IMR-90 (cell line): ENCODE data around the gene COL19A1. TPM values are rescaled to one million over a fixed set of nuclear protein-coding genes. Genes with fewer than 3 reads are reported as not detected.

Source experiments
- ATAC-seq: fragments of 200-7000 bp; cut with Tn5 transposase; 2 replicates; pipeline ENCODE4 v1.9.1; 2020; ENCODE audit warnings: low read depth, mild to moderate bottlenecking, moderate library complexity
- BruUV-seq: library from RNA; stranded (reverse); fragments of 400-500 nt; replicated peaks from 2 replicates; lab custom pipeline; 2021; lab: Mats Ljungman, UMichigan
- CTCF ChIA-PET: fragments of 300-600 bp; formaldehyde crosslinking; extraction: SDS; loops from one replicate; lab custom pipeline; 2021; ENCODE audit warnings: antibody characterized with exemption; lab: Yijun Ruan, JAX
- POLR2A ChIA-PET: fragments of 300-600 bp; sonication (Branson Sonifier 250); formaldehyde crosslinking; loops from one replicate; lab custom pipeline; 2022; ENCODE audit warnings: antibody characterized with exemption; ENCODE audit not compliant: unreplicated experiment; lab: Charles Lee
- DNase-seq: peaks from one replicate; pipeline ENCODE4 v3.0.0; 2013
- H2AFZ ChIP-seq: replicated peaks from 2 replicates; pipeline ENCODE3; 2013; ENCODE audit warnings: low read length, mild to moderate bottlenecking; ENCODE audit not compliant: poor library complexity
- H2AK5ac ChIP-seq: 2 replicates; pipeline ENCODE4 v1.6.1; 2013; ENCODE audit warnings: low read depth, low read length, inconsistent platforms
- H2AK9ac ChIP-seq: replicated peaks from 2 replicates; pipeline ENCODE3; 2013; ENCODE audit warnings: mild to moderate bottlenecking, low read depth, low read length, moderate library complexity; ENCODE audit not compliant: poor library complexity
- H2BK120ac ChIP-seq: 2 replicates; pipeline ENCODE4 v1.6.1; 2013; ENCODE audit warnings: low read depth, low read length, inconsistent platforms
- H2BK15ac ChIP-seq: 3 replicates; pipeline ENCODE4 v1.6.1; 2013; ENCODE audit warnings: low read depth, low read length, inconsistent platforms
- H2BK20ac ChIP-seq: 2 replicates; pipeline ENCODE4 v1.6.1; 2013; ENCODE audit warnings: low read depth, mild to moderate bottlenecking, inconsistent platforms, low read length, moderate library complexity
- H2BK5ac ChIP-seq: 2 replicates; pipeline ENCODE4 v1.6.1; 2013; ENCODE audit warnings: mild to moderate bottlenecking, low read depth, low read length, inconsistent platforms; ENCODE audit not compliant: poor library complexity, severe bottlenecking
- H3K14ac ChIP-seq: replicated peaks from 2 replicates; pipeline ENCODE4 v1.6.1; 2013; ENCODE audit warnings: low read depth, low read length, inconsistent platforms
- H3K18ac ChIP-seq: 2 replicates; pipeline ENCODE4 v1.6.1; 2013; ENCODE audit warnings: low read depth, low read length, control low read depth
- H3K23ac ChIP-seq: 2 replicates; pipeline ENCODE4 v1.6.1; 2013; ENCODE audit warnings: low read depth, low read length, inconsistent platforms
- H3K27ac ChIP-seq: 2 replicates; pipeline ENCODE4 v1.5.1; 2013; ENCODE audit warnings: mild to moderate bottlenecking, control low read depth, low read length; ENCODE audit not compliant: insufficient read depth
- H3K27me3 ChIP-seq: 2 replicates; pipeline ENCODE4 v1.6.1; 2013; ENCODE audit warnings: low read length; ENCODE audit not compliant: control insufficient read depth, insufficient read depth
- H3K36me3 ChIP-seq: 2 replicates; pipeline ENCODE4 v1.6.1; 2013; ENCODE audit warnings: low read length, mixed read lengths; ENCODE audit not compliant: control insufficient read depth, insufficient read depth
- H3K4ac ChIP-seq: 2 replicates; pipeline ENCODE4 v1.6.1; 2013; ENCODE audit warnings: low read depth, low read length, inconsistent platforms
- H3K4me1 ChIP-seq: 2 replicates; pipeline ENCODE4 v1.6.1; 2013; ENCODE audit warnings: low read length, mixed read lengths; ENCODE audit not compliant: control insufficient read depth, insufficient read depth
- H3K4me2 ChIP-seq: 2 replicates; pipeline ENCODE4 v1.6.1; 2013; ENCODE audit warnings: low read depth, mild to moderate bottlenecking, control low read depth, low read length, moderate library complexity
- H3K4me3 ChIP-seq: 2 replicates; pipeline ENCODE4 v1.5.1; 2013; ENCODE audit warnings: low read depth, mild to moderate bottlenecking, control low read depth, low read length, moderate library complexity; ENCODE audit not compliant: insufficient read depth
- H3K56ac ChIP-seq: 2 replicates; pipeline ENCODE4 v1.6.1; 2013; ENCODE audit warnings: low read length, inconsistent platforms; ENCODE audit not compliant: insufficient read depth; ENCODE audit errors: extremely low read depth
- H3K79me1 ChIP-seq, 2 experiments: 2 replicates each; pipeline ENCODE4 v1.6.1; 2013; ENCODE audit warnings: low read length in 2 of 2, inconsistent platforms in 1 of 2, low read depth in 1 of 2
- H3K9ac ChIP-seq: 2 replicates; pipeline ENCODE4 v1.6.1; 2013; ENCODE audit warnings: low read depth, low read length, control low read depth
- H3K9me1 ChIP-seq: 2 replicates; pipeline ENCODE4 v1.6.1; 2013; ENCODE audit warnings: low read length, inconsistent platforms; ENCODE audit not compliant: insufficient read depth
- H3K9me3 ChIP-seq: 2 replicates; pipeline ENCODE4 v1.6.1; 2013; ENCODE audit warnings: low read length; ENCODE audit not compliant: control insufficient read depth, insufficient read depth
- H4K20me1 ChIP-seq: 2 replicates; pipeline ENCODE4 v1.6.1; 2013; ENCODE audit warnings: low read length, inconsistent platforms; ENCODE audit not compliant: insufficient read depth
- H4K5ac ChIP-seq: 2 replicates; pipeline ENCODE4 v1.6.1; 2013; ENCODE audit warnings: mild to moderate bottlenecking, low read depth, low read length, control low read depth
- H4K8ac ChIP-seq, 2 experiments: 2 replicates each; pipeline ENCODE4 v1.6.1; 2013; ENCODE audit warnings: low read depth in 2 of 2, low read length in 2 of 2, control low read depth in 1 of 2, inconsistent platforms in 1 of 2
- H4K91ac ChIP-seq: 2 replicates; pipeline ENCODE4 v1.6.1; 2013; ENCODE audit warnings: low read depth, low read length, inconsistent platforms; ENCODE audit not compliant: insufficient read depth
- BHLHE40 ChIP-seq: fragments of 150-350 bp; IDR thresholded peaks from 2 replicates; pipeline ENCODE4 v1.6.1; 2016; ENCODE audit warnings: mild to moderate bottlenecking, low read depth, low read length
- CEBPB ChIP-seq: IDR thresholded peaks from 2 replicates; pipeline ENCODE4 v1.6.1; 2012; ENCODE audit warnings: low read depth, low read length, improper control_type of control experiment
- CHD1 ChIP-seq: IDR thresholded peaks from 2 replicates; pipeline ENCODE4 v1.6.1; 2012; ENCODE audit warnings: low read depth, low read length, improper control_type of control experiment
- FOS ChIP-seq: fragments of 150-350 bp; IDR thresholded peaks from 2 replicates; pipeline ENCODE4 v1.6.1; 2016; ENCODE audit warnings: low read depth, low read length
- MAFK ChIP-seq: IDR thresholded peaks from 2 replicates; pipeline ENCODE4 v1.6.1; 2012; ENCODE audit warnings: low read depth, low read length, improper control_type of control experiment
- MAZ ChIP-seq: IDR thresholded peaks from 2 replicates; pipeline ENCODE4 v1.6.1; 2012; ENCODE audit warnings: low read depth, mild to moderate bottlenecking, low read length, improper control_type of control experiment, moderate library complexity, borderline replicate concordance
- NFE2L2 ChIP-seq: fragments of 150-350 bp; IDR thresholded peaks from 2 replicates; pipeline ENCODE4 v1.6.1; 2016; ENCODE audit warnings: low read depth, mild to moderate bottlenecking, low read length
- POLR2A ChIP-seq: IDR thresholded peaks from 2 replicates; pipeline ENCODE4 v1.6.1; 2012; ENCODE audit warnings: mild to moderate bottlenecking, low read depth, low read length
- RCOR1 ChIP-seq: IDR thresholded peaks from 2 replicates; pipeline ENCODE4 v1.6.1; 2012; ENCODE audit warnings: mild to moderate bottlenecking, low read length, improper control_type of control experiment; ENCODE audit not compliant: insufficient replicate concordance
- RFX5 ChIP-seq: IDR thresholded peaks from 2 replicates; pipeline ENCODE4 v1.8.0; 2012; ENCODE audit warnings: low read depth, mild to moderate bottlenecking, low read length, moderate library complexity
- SMC3 ChIP-seq: fragments of 150-350 bp; IDR thresholded peaks from 2 replicates; pipeline ENCODE4 v1.6.1; 2016; ENCODE audit warnings: low read depth, mild to moderate bottlenecking, antibody characterized with exemption, low read length, moderate library complexity
- WGBS, 2 experiments: methylation state at CpG; one replicate each; pipeline versions ENCODE4 v1.1.5 to v1.1.7; 2013; ENCODE audit warnings: missing lambda C conversion rate in 2 of 2; ENCODE audit not compliant: insufficient read length in 1 of 2; ENCODE audit errors: extremely low coverage in 2 of 2; 5-methylcytosine and 5-hydroxymethylcytosine counted together
- dilution Hi-C: fragments of 300-500 bp; cut with HindIII; formaldehyde crosslinking; loops from one replicate; pipeline ENCODE4 v1.14.3; 2018; ENCODE audit warnings: low sequenced_read_pairs; ENCODE audit not compliant: unreplicated experiment
- in situ Hi-C: fragments of 300-500 bp; cut with MboI; formaldehyde crosslinking; loops from 3 replicates; pipeline ENCODE4 v1.14.3; 2019; ENCODE audit warnings: low sequenced_read_pairs, inconsistent platforms, mixed read lengths
- intact Hi-C: fragments of 100-400 bp; cut with micrococcal nuclease; formaldehyde crosslinking; loops from 2 replicates; pipeline ENCODE4 v1.10.0; 2022
- polyA plus RNA-seq, 3 experiments: library from polyadenylated mRNA; depleted of rRNA; stranded (reverse); fragments of >200 nt; gene quantifications; 2 replicates each; pipeline ENCODE4 v1.2.3, GENCODE V29; 2012; ENCODE audit warnings: low replicate concordance in 1 of 3
- total RNA-seq: library from RNA; depleted of rRNA; stranded (reverse); fragments of >200 nt; gene quantifications from 2 replicates; pipeline ENCODE4 v1.2.3, GENCODE V29; 2012
- TF ChIP-seq, protein P1 (sequence below): fragments of 150-350 bp; IDR thresholded peaks from 2 replicates; pipeline ENCODE4 v1.6.1; 2017; ENCODE audit warnings: mild to moderate bottlenecking, antibody characterized with exemption, low read length, low read depth
- TF ChIP-seq, protein P2 (sequence below): fragments of 150-350 bp; IDR thresholded peaks from 2 replicates; pipeline ENCODE4 v1.6.1; 2016; ENCODE audit warnings: low read depth, mild to moderate bottlenecking, low read length, moderate library complexity, borderline replicate concordance
- TF ChIP-seq, protein P3 (sequence below): conservative IDR thresholded peaks from 2 replicates; pipeline ENCODE4 v1.5.1; 2012; ENCODE audit warnings: mild to moderate bottlenecking, low read depth, low read length, improper control_type of control experiment

The COL19A1 gene
- total and polyA plus RNA-seq, 2 of the 4 experiments (the other 2 are of a cell fraction), result under 0.01 TPM; not detected in 1

DNA sequence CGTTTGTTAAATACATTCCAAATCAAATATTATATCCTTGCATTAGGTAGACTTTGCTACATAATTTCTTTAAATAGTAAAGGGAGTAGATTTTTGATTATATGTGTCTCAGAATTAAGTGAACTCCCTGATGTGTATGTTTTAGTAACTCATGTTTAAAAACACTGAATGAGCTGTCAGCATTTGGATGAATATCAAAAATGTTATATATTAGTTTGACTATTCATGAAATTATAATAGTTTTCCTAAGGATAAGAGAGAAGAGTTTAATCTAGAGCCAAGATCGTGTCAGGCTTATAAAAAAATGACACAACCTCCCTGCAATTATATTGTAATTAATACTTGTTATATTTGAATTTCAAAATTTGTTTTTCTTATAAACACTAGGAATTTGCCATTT is 195.2 kb downstream of the COL19A1 start:
- Histone ChIP-seq H3K56ac (no peak overlapping the region), H3K27me3 (no peaks in the 10 kb centered on the region), H3K27ac (no peak overlapping the region), H3K23ac (no peak overlapping the region), H3K36me3 (no peaks in the 10 kb centered on the region), H4K5ac (no peak overlapping the region), H2BK5ac (no peak overlapping the region), H3K4me1 (no peaks in the 10 kb centered on the region), H3K9me3 (no peaks in the 10 kb centered on the region), H3K14ac (no peak overlapping the region), H3K18ac (no peak overlapping the region), H2AK9ac (no peak overlapping the region), H2AK5ac (no peak overlapping the region), H2BK120ac (no peak overlapping the region), H3K9me1 (no peaks in the 10 kb centered on the region), H3K4ac (no peak overlapping the region), H3K79me1 (no peaks in the 10 kb centered on the region), H3K9ac (no peak overlapping the region), H2BK15ac (no peak overlapping the region), H2BK20ac (no peak overlapping the region), H4K91ac (no peak overlapping the region), H4K20me1 (no peaks in the 10 kb centered on the region), H4K8ac (no peak overlapping the region), H3K4me3 (no peak overlapping the region), H2AFZ (no peak overlapping the region), H3K4me2 (no peak overlapping the region)
- in situ Hi-C loops (no loop called here), dilution Hi-C loops (no loop called here), intact Hi-C loops (no loop called here)
- no TSS peak for BruUV-seq
- POLR2A ChIA-PET, result no interaction called here
- CTCF ChIA-PET, result no interaction called here
- no peak for DNase-seq
- WGBS, 2 experiments, result no CpG with 5 or more reads among the region's 2 CpGs
- no peak for ATAC-seq
- TF ChIP-seq POLR2A (no peak), MAZ (no peak), FOS (no peak), RFX5 (no peak), NFE2L2 (no peak), BHLHE40 (no peak), CEBPB (no peak), MAFK (no peak), RCOR1 (no peak), CHD1 (no peak), SMC3 (no peak)
- TF ChIP-seq, protein P1, sequence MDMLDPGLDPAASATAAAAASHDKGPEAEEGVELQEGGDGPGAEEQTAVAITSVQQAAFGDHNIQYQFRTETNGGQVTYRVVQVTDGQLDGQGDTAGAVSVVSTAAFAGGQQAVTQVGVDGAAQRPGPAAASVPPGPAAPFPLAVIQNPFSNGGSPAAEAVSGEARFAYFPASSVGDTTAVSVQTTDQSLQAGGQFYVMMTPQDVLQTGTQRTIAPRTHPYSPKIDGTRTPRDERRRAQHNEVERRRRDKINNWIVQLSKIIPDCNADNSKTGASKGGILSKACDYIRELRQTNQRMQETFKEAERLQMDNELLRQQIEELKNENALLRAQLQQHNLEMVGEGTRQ, result no peak
- TF ChIP-seq, protein P2, sequence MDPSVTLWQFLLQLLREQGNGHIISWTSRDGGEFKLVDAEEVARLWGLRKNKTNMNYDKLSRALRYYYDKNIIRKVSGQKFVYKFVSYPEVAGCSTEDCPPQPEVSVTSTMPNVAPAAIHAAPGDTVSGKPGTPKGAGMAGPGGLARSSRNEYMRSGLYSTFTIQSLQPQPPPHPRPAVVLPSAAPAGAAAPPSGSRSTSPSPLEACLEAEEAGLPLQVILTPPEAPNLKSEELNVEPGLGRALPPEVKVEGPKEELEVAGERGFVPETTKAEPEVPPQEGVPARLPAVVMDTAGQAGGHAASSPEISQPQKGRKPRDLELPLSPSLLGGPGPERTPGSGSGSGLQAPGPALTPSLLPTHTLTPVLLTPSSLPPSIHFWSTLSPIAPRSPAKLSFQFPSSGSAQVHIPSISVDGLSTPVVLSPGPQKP, result no peak
- TF ChIP-seq, protein P3, sequence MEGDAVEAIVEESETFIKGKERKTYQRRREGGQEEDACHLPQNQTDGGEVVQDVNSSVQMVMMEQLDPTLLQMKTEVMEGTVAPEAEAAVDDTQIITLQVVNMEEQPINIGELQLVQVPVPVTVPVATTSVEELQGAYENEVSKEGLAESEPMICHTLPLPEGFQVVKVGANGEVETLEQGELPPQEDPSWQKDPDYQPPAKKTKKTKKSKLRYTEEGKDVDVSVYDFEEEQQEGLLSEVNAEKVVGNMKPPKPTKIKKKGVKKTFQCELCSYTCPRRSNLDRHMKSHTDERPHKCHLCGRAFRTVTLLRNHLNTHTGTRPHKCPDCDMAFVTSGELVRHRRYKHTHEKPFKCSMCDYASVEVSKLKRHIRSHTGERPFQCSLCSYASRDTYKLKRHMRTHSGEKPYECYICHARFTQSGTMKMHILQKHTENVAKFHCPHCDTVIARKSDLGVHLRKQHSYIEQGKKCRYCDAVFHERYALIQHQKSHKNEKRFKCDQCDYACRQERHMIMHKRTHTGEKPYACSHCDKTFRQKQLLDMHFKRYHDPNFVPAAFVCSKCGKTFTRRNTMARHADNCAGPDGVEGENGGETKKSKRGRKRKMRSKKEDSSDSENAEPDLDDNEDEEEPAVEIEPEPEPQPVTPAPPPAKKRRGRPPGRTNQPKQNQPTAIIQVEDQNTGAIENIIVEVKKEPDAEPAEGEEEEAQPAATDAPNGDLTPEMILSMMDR, result no peak
